PFSK-1 (cell line): ENCODE measurements around the gene CLSTN1.

Experiments
- FOXP2 ChIP-seq: optimal IDR thresholded peaks from 2 replicates; pipeline ENCODE3; 2011; ENCODE audit warnings: borderline replicate concordance, control low read depth, inconsistent platforms; ENCODE audit not compliant: insufficient read depth; ENCODE audit errors: extremely low read length, extremely low read depth
- POLR2AphosphoS5 ChIP-seq: IDR thresholded peaks from 2 replicates; pipeline ENCODE4 v1.6.1; 2012; ENCODE audit warnings: low read depth, mild to moderate bottlenecking, control low read depth, low read length, moderate library complexity
- SIN3A ChIP-seq: IDR thresholded peaks from 2 replicates; pipeline ENCODE4 v1.6.1; 2012; ENCODE audit warnings: mild to moderate bottlenecking, low read length, moderate library complexity, borderline replicate concordance; ENCODE audit not compliant: insufficient read depth
- TAF1 ChIP-seq: IDR thresholded peaks from 2 replicates; pipeline ENCODE4 v1.6.1; 2012; ENCODE audit warnings: low read length, control low read depth, borderline replicate concordance; ENCODE audit not compliant: insufficient read depth
- TF ChIP-seq, protein P1 (sequence below), 2 experiments: IDR thresholded peaks; 2 replicates each; pipeline versions ENCODE4 v1.6.1 to v1.8.0; 2011 to 2012; ENCODE audit warnings: low read depth in 2 of 2, low read length in 2 of 2, control low read depth in 1 of 2, inconsistent platforms in 1 of 2, mild to moderate bottlenecking in 1 of 2, moderate library complexity in 1 of 2; ENCODE audit not compliant: insufficient read depth in 1 of 2

Gene CLSTN1

DNA sequence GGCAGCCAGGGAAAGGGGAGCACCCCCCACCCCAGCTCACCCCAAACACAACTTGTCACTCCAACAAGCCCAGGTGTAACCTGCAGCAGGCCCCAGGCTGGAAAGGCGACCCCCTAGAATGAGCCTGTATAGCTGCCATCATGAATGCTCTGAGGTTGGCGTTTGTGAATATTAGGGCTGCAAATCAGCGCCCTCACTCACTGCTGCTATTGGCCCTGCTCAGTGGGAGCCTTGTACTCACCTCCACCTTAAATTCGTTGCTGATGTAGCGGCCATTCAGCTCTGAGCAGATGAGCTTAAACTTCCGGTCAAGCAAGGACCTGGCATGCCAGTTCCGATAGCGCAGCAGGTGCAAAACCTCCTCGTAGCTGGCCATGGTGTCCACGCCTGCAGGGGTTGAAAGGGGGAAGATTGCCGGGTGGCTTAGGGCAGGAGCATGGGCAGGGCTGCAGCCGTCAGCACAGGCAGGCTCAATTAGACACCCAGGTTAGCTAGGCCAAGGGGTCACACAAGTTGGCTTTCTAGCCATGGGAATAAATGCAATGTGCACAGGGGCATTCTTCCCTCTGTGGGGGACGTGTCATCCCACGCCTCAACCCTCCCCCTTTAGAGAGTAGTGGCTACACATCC lies 90.5 kb downstream of the CLSTN1 start:
- TF ChIP-seq FOXP2 (no peak), TAF1 (no peak), POLR2AphosphoS5 (no peak), SIN3A (no peak)
- TF ChIP-seq, protein P1, sequence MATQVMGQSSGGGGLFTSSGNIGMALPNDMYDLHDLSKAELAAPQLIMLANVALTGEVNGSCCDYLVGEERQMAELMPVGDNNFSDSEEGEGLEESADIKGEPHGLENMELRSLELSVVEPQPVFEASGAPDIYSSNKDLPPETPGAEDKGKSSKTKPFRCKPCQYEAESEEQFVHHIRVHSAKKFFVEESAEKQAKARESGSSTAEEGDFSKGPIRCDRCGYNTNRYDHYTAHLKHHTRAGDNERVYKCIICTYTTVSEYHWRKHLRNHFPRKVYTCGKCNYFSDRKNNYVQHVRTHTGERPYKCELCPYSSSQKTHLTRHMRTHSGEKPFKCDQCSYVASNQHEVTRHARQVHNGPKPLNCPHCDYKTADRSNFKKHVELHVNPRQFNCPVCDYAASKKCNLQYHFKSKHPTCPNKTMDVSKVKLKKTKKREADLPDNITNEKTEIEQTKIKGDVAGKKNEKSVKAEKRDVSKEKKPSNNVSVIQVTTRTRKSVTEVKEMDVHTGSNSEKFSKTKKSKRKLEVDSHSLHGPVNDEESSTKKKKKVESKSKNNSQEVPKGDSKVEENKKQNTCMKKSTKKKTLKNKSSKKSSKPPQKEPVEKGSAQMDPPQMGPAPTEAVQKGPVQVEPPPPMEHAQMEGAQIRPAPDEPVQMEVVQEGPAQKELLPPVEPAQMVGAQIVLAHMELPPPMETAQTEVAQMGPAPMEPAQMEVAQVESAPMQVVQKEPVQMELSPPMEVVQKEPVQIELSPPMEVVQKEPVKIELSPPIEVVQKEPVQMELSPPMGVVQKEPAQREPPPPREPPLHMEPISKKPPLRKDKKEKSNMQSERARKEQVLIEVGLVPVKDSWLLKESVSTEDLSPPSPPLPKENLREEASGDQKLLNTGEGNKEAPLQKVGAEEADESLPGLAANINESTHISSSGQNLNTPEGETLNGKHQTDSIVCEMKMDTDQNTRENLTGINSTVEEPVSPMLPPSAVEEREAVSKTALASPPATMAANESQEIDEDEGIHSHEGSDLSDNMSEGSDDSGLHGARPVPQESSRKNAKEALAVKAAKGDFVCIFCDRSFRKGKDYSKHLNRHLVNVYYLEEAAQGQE (IDR thresholded peaks at IDR 0.05; ENCODE audit: insufficient read depth in 1 of 2, low read depth in 2 of 2, low read length in 2 of 2): no peak

DNA sequence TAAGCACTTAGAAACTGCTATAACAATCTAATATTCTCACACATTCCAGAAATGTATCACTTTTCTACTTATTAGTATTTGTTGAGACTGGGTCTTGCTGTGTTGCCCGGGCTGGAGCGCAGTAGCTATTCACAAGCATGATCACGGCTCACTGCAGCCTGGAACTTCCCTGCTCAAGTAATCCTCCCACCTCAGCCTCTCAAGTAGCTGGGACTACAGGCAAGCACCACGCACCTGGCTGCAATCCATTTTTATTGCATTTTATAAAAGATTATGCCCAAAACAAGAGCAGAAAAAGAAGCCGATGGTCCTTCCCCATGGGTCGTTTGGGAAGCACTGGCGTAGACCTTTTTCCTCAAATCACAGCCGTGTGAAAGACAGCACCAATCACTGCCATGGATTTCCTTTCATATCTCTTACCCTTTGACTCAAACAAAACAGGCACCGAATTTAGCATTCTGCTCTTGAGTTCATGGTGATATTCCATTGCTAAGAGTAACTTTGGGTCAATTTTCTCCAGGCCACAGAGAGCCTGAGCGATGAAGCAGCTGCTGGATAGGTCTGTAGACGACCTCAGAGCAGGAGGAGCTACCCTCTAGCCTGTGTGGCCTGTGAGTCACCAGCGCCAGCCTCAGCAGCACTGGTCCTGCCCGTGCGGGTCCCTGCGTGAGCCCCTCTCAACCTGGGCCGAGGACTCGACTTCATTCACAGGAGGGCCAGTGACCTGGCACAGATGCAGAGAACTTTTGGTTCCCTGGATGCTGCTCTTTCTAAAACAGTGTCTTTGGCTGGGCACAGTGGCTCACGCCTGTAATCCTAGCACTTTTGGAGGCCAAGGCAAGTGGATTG lies 91.4 kb downstream of the CLSTN1 start:
- TF ChIP-seq, protein P1 (IDR thresholded peaks at IDR 0.05; ENCODE audit: insufficient read depth in 1 of 2, low read depth in 2 of 2, low read length in 2 of 2): no peak

GRCh38 chr1:9731561-9731960 lies 92.2 kb downstream of the CLSTN1 start:
- no peak for TF ChIP-seq SIN3A
- TF ChIP-seq FOXP2: no peak
- no peak for TF ChIP-seq TAF1
- TF ChIP-seq, protein P1 (IDR thresholded peaks at IDR 0.05; ENCODE audit: insufficient read depth in 1 of 2, low read depth in 2 of 2, low read length in 2 of 2): no peak

GRCh38 chr1:9731051-9731537 lies 92.7 kb downstream of the CLSTN1 start:
- TF ChIP-seq FOXP2: no peak
- TF ChIP-seq, protein P1 (IDR thresholded peaks at IDR 0.05; ENCODE audit: insufficient read depth in 1 of 2, low read depth in 2 of 2, low read length in 2 of 2): no peak
- no peak for TF ChIP-seq POLR2AphosphoS5
- TF ChIP-seq SIN3A: no peak
- no peak for TF ChIP-seq TAF1
